ENCODE measurements around the gene TBC1D1.
A peak's percentile ranks its signal among the peaks of the same experiment; 100 is the strongest.

The TBC1D1 gene

DNA sequence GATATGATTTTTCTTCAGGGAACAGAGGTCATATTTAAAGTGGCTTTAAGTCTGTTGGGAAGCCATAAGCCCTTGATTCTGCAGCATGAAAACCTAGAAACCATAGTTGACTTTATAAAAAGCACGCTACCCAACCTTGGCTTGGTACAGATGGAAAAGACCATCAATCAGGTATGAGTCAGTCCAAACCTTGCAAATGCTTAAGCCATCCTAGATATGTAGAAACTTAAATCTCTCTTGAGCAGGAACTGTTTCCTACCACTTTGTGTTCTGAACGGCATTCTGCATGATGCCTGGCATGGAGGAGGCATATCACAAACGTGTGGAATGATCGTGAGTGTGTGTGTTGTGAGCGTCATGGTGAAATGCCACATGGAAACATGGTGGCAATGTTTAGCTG is 234.1 kb downstream of the TBC1D1 start:
- Histone ChIP-seq H3K4me3 (ENCODE audit: low read depth, low read length) (no peak overlapping the region), H3K27me3 (ENCODE audit: control insufficient read depth, insufficient read depth, low read length) (peaks cover 29% of the 10 kb centered on the region), H3K9me3 (ENCODE audit: control insufficient read depth, insufficient read depth, low read depth, low read length) (no peaks in the 10 kb centered on the region), H3K36me3 (ENCODE audit: control insufficient read depth, insufficient read depth, low read length) (peaks cover 15% of the 10 kb centered on the region), H3K27ac (ENCODE audit: low read depth, low read length) (no peak overlapping the region), H3K9ac (ENCODE audit: low read length) (no peak overlapping the region), H3K4me1 (ENCODE audit: control insufficient read depth, insufficient read depth, low read length) (peaks cover 22% of the 10 kb centered on the region)

- Histone ChIP-seq H3K9me3 (ENCODE audit: control insufficient read depth, insufficient read depth, low read depth, low read length) (no peaks in the 10 kb centered on the region), H3K4me1 (ENCODE audit: control insufficient read depth, insufficient read depth, low read length) (peaks cover 26% of the 10 kb centered on the region), H3K27me3 (ENCODE audit: control insufficient read depth, insufficient read depth, low read length) (peaks cover 35% of the 10 kb centered on the region), H3K36me3 (ENCODE audit: control insufficient read depth, insufficient read depth, low read length) (peaks cover 10% of the 10 kb centered on the region), H3K27ac (ENCODE audit: low read depth, low read length) (no peak overlapping the region), H3K9ac (ENCODE audit: low read length) (no peak overlapping the region), H3K4me3 (ENCODE audit: low read depth, low read length) (no peak overlapping the region)
Observed at GRCh38 chr4:38125816-38126215, 234.9 kb downstream of the TBC1D1 start.

- Histone ChIP-seq H3K4me3 (ENCODE audit: low read depth, low read length) (0 out of 2 replicates have a peak overlapping the region, but pooled peaks have one; percentile 7), H3K4me1 (ENCODE audit: control insufficient read depth, insufficient read depth, low read length) (peaks cover 42% of the 10 kb centered on the region), H3K27me3 (ENCODE audit: control insufficient read depth, insufficient read depth, low read length) (peaks cover 35% of the 10 kb centered on the region), H3K9me3 (ENCODE audit: control insufficient read depth, insufficient read depth, low read depth, low read length) (no peaks in the 10 kb centered on the region), H3K27ac (ENCODE audit: low read depth, low read length) (no peak overlapping the region), H3K36me3 (ENCODE audit: control insufficient read depth, insufficient read depth, low read length) (peaks cover 15% of the 10 kb centered on the region), H3K9ac (ENCODE audit: low read length) (no peak overlapping the region)
Observed at GRCh38 chr4:38128478-38129459, 237.9 kb downstream of the TBC1D1 start.

- no peak overlapping the region for H3K9ac ChIP-seq (ENCODE audit: low read length)
Observed at GRCh38 chr4:38129460-38130227, 238.8 kb downstream of the TBC1D1 start.

GRCh38 chr4:38130884-38131283 is 240.0 kb downstream of the TBC1D1 start:
- H3K9ac ChIP-seq (ENCODE audit: low read length), result no peak overlapping the region
- no peak overlapping the region for H3K27ac ChIP-seq (ENCODE audit: low read depth, low read length)
- peaks cover 35% of the 10 kb centered on the region for H3K27me3 ChIP-seq (ENCODE audit: control insufficient read depth, insufficient read depth, low read length)
- no peaks in the 10 kb centered on the region for H3K9me3 ChIP-seq (ENCODE audit: control insufficient read depth, insufficient read depth, low read depth, low read length)
- peaks cover 24% of the 10 kb centered on the region for H3K36me3 ChIP-seq (ENCODE audit: control insufficient read depth, insufficient read depth, low read length)
- H3K4me3 ChIP-seq (ENCODE audit: low read depth, low read length), result no peak overlapping the region
- H3K4me1 ChIP-seq (ENCODE audit: control insufficient read depth, insufficient read depth, low read length), result peaks cover 42% of the 10 kb centered on the region

More at GRCh38 chr4:38129460-38130227, 238.8 kb downstream of the TBC1D1 start:
- Histone ChIP-seq H3K27me3 (ENCODE audit: control insufficient read depth, insufficient read depth, low read length) (peaks cover 35% of the 10 kb centered on the region), H3K27ac (ENCODE audit: low read depth, low read length) (no peak overlapping the region), H3K9me3 (ENCODE audit: control insufficient read depth, insufficient read depth, low read depth, low read length) (no peaks in the 10 kb centered on the region), H3K4me1 (ENCODE audit: control insufficient read depth, insufficient read depth, low read length) (peaks cover 42% of the 10 kb centered on the region), H3K36me3 (ENCODE audit: control insufficient read depth, insufficient read depth, low read length) (peaks cover 22% of the 10 kb centered on the region), H3K4me3 (ENCODE audit: low read depth, low read length) (0 out of 2 replicates have a peak overlapping the region, but pooled peaks have one; percentile 7)

GRCh38 chr4:38131371-38132091 is 240.6 kb downstream of the TBC1D1 start:
- Histone ChIP-seq H3K4me1 (ENCODE audit: control insufficient read depth, insufficient read depth, low read length) (peaks cover 42% of the 10 kb centered on the region), H3K4me3 (ENCODE audit: low read depth, low read length) (no peak overlapping the region), H3K27ac (ENCODE audit: low read depth, low read length) (no peak overlapping the region), H3K9ac (ENCODE audit: low read length) (no peak overlapping the region), H3K36me3 (ENCODE audit: control insufficient read depth, insufficient read depth, low read length) (peaks cover 27% of the 10 kb centered on the region), H3K9me3 (ENCODE audit: control insufficient read depth, insufficient read depth, low read depth, low read length) (no peaks in the 10 kb centered on the region), H3K27me3 (ENCODE audit: control insufficient read depth, insufficient read depth, low read length) (peaks cover 35% of the 10 kb centered on the region)

DNA sequence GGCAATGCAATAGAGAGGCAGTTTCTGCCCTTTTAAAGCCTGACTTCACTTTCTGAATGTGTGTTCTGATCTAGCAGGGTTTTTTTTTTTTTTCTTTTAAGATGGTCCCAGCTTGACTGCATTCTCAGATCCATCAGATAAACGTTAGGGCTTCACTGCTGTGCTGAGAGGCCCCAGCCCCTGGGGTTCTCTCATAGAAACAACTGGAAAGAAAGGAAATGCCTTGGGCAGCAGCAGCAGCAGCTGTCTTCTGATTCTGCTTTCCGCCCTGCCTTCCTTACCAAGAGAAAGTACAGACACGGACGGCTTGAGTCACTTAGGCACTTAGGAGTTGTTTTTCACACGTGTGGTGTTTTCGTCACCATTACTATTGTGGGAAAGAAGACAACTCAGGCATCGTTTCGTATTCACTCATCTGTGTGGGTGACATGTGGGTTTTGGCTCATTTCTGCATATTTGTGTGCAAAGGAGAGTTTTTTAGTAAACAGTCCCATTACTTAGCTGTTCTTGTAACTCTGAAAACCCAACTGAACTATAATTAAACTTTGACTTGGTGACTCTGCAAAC is 241.3 kb downstream of the TBC1D1 start:
- H3K4me1 ChIP-seq (ENCODE audit: control insufficient read depth, insufficient read depth, low read length), result peaks cover 42% of the 10 kb centered on the region
- peaks cover 34% of the 10 kb centered on the region for H3K36me3 ChIP-seq (ENCODE audit: control insufficient read depth, insufficient read depth, low read length)
- H3K27me3 ChIP-seq (ENCODE audit: control insufficient read depth, insufficient read depth, low read length), result peaks cover 31% of the 10 kb centered on the region

GRCh38 chr4:38132843-38133662 is 242.2 kb downstream of the TBC1D1 start:
- Histone ChIP-seq H3K9me3 (ENCODE audit: control insufficient read depth, insufficient read depth, low read depth, low read length) (no peaks in the 10 kb centered on the region), H3K9ac (ENCODE audit: low read length) (no peak overlapping the region), H3K27me3 (ENCODE audit: control insufficient read depth, insufficient read depth, low read length) (peaks cover 23% of the 10 kb centered on the region), H3K4me3 (ENCODE audit: low read depth, low read length) (no peak overlapping the region), H3K27ac (ENCODE audit: low read depth, low read length) (no peak overlapping the region), H3K4me1 (ENCODE audit: control insufficient read depth, insufficient read depth, low read length) (peaks cover 38% of the 10 kb centered on the region), H3K36me3 (ENCODE audit: control insufficient read depth, insufficient read depth, low read length) (peaks cover 40% of the 10 kb centered on the region)

More for the DNA sequence above, 241.3 kb downstream of the TBC1D1 start:
- H3K27ac ChIP-seq (ENCODE audit: low read depth, low read length), result no peak overlapping the region
- no peaks in the 10 kb centered on the region for H3K9me3 ChIP-seq (ENCODE audit: control insufficient read depth, insufficient read depth, low read depth, low read length)
- H3K4me3 ChIP-seq (ENCODE audit: low read depth, low read length), result no peak overlapping the region
- no peak overlapping the region for H3K9ac ChIP-seq (ENCODE audit: low read length)

DNA sequence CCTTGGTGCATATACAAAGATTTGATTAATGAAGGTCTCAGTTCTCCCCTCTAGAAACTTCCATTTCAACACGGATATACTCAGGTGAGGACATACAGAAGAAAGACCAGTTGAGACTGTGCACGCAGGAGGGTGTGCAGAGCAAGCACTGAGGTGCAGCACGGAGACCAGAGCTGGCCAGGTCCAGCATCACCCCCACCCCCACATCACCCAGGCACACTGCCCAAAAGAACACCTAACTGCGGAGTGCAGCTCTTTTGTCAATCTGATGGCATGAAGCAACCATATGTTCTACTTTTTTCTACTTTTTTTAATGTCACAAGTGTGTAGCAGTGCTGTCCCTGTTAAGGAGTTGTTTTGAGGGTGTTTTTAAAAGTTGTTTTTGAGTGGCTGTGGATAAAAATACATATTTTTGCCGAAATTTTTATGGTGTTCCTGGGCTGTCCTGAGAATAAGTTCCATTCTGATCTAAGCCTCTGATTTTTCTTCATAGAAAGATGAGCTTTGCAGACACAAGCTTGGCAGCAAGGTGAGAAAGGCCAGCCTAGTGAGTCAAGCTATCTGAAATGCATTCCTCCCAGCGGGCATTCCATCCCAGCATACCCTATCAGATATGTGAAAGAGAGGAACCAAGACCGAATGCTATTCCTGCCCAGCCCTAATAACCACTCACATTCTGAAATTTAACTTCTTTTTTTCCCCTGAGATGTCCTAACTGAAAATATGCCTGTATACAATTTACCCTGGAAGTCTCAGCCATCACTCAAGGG is 243.0 kb downstream of the TBC1D1 start:
- H3K27me3 ChIP-seq (ENCODE audit: control insufficient read depth, insufficient read depth, low read length), result peaks cover 15% of the 10 kb centered on the region
- H3K4me1 ChIP-seq (ENCODE audit: control insufficient read depth, insufficient read depth, low read length), result peaks cover 30% of the 10 kb centered on the region
- H3K9ac ChIP-seq (ENCODE audit: low read length), result no peak overlapping the region
- H3K27ac ChIP-seq (ENCODE audit: low read depth, low read length), result no peak overlapping the region
- H3K4me3 ChIP-seq (ENCODE audit: low read depth, low read length), result no peak overlapping the region
- H3K9me3 ChIP-seq (ENCODE audit: control insufficient read depth, insufficient read depth, low read depth, low read length), result no peaks in the 10 kb centered on the region
- H3K36me3 ChIP-seq (ENCODE audit: control insufficient read depth, insufficient read depth, low read length), result peaks cover 44% of the 10 kb centered on the region
